CD4-positive, alpha-beta T cell treated with Interleukin-4 for 1 hour (primary cell): Measurements from ENCODE around the gene LPAR4.
"Not testable (repeated sequence)": the region's sequence is repeated elsewhere in the genome, so short reads cannot be mapped to it uniquely, and the experiment has no call there.

Source experiments
- DNase-seq, 2 donors: peaks; one replicate each; pipeline ENCODE4 v3.0.0-alpha.2; 2020 to 2022

The LPAR4 gene, protein sequence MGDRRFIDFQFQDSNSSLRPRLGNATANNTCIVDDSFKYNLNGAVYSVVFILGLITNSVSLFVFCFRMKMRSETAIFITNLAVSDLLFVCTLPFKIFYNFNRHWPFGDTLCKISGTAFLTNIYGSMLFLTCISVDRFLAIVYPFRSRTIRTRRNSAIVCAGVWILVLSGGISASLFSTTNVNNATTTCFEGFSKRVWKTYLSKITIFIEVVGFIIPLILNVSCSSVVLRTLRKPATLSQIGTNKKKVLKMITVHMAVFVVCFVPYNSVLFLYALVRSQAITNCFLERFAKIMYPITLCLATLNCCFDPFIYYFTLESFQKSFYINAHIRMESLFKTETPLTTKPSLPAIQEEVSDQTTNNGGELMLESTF

DNA sequence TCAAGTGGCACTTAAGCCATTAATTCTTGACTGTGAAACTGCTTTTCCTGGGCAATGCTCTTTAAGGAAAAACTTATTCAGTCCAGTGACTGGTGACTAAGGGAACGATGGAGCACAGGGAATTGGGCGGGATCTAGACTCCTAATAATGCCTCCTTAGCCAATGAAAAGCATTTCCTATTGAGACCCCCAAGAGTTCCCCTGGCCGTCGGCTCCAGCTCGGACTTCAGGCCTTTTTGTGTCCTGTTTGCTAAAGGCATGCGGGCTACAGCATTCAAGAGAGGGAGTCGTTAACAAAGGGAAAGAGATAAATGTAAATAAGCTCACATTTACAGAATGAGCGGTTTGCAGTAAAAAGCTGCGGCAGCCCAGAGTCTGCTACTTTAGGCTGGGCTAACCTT, at the start of gene LPAR4:
Gene LPAR4 (plus strand): TSS at position 232 of the 400 bp plus-strand sequence. CDS start 7,150 bp downstream, outside the sequence.
- no peak for DNase-seq

DNA sequence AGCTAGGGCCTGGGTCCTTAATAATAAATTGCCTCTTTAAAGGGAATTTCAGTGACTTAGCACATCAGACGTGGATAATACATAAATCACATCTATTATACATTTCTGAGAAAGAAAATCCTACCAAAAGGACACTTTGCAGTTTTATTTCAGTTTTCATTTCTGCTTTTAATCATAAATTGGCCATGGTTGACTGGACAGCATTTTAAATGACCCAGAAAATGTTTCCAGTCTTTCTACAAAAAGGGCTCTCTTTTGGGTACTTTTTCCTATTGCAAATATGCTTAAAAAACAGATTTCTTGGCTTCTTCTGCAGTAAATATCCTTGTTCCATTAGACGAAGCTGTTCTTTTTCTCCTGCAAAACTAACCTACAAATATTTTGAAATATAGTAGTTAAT, 41.4 kb upstream of the LPAR4 start:
- DNase-seq, result no peak

DNA sequence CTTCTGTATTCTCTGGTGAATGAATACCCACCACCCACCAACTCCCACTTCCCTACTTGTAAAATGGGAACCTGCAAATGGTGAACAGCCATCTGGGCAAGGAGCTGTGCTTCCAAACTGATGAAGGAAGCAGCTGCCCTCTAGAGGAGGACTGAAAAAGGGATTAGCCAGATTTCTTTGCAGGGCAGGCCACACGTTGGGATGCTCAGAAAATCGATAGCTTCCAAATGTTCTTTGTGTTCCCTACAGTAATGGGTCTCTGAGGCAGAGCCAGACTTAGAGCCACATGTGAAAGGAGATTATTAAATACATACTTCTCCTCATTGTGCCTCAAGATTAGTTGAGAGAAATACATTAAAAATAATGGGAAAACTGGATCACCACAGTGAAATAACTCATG, 39.3 kb upstream of the LPAR4 start:
- DNase-seq, result peak; percentile 0 to 11

DNA sequence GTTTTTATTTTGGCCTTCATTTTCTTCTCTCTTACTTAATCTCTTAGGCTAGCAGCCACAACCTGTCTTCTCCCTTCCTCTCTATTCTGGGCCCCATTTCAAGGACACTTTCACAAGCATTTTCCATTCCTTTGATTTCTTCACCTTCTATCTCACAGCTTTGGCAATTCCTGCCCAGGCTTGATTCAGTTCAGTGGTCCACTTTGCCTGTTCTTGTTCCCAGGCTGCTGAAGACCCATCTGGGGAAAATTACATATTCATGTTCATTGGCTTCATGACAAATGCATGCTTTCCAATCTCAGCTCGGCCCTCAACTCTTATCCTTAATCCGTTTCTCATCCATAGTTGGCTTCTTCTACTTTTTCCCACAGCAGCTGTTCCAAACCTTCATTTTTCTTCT, 38.7 kb upstream of the LPAR4 start:
- no peak for DNase-seq

DNA sequence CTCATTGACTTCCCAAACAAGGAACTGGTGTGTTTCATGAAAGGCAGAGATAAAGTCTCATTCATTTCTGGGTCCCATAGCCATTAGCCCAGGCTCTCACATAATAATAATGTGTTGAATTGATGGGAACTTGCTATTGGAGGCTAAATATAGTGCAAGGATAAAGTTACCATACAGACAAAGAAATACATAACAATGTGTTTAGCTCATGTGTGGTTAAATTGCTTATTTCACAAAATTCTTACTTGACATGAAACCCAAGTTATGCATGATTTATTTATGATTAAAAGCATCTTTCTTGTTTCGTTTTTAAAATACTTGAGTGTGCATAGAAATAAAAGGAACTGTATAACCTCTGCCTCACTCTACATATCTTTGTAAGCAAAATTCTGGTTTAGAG, 37.3 kb upstream of the LPAR4 start:
- DNase-seq, result no peak

DNA sequence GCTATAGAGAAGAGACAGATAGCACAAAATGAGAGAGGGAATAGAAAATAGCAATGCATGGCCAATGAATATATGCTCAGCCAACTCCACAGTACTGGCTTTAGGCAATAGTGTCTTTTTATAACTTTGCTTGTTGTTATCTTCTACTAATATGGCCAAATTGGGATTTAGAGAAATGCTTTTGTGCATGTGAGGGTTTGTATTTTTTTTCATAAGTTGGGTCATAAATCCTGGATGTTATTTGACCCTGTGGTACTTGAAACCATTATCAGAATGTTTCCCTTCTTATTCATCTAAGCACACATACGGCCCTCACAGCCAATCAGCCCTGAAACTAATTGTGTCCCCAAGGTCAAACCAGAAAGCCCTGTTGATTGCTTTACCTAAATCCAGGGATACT, 35.2 kb upstream of the LPAR4 start:
- no peak for DNase-seq

DNA sequence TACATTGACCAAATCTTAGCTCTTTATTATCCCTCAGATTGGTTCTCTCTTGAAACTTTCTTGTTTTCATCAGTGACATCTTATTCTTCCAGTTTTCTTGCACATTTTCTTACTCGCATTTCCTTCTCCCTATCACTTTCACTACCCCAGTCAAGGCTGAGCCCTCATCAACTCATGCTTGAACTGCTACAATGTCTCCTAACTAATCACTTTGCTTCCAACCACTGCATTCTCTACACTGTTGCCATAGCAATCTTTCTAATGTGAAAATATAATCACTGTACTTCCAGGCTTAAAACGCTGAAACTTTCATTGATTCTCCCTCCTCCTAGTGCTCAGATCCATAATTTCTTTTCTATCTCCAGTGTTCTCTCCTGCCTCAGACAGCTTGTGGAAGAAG, 22.2 kb upstream of the LPAR4 start:
- DNase-seq, result no peak

DNA sequence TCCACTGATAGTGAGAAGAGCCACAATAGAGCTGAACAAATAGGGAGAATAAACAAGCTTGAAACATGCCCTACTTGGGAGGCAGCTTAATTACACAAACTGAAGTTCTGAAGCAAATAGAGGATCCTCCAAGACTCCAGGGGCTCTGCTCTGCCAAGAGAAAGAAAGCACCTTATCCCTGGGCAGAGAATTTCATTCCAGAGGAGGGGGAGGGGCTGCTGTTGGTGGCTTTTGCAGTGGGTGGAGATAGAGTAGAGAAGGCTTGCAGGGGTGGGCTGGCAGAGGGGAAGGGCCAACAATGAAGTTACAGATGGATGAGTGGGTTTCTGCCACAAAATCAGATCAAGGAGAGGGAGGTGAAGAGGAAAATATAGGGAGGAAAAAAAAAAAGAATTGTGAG, 1.0 kb upstream of the LPAR4 start:
- DNase-seq, result no peak

DNA sequence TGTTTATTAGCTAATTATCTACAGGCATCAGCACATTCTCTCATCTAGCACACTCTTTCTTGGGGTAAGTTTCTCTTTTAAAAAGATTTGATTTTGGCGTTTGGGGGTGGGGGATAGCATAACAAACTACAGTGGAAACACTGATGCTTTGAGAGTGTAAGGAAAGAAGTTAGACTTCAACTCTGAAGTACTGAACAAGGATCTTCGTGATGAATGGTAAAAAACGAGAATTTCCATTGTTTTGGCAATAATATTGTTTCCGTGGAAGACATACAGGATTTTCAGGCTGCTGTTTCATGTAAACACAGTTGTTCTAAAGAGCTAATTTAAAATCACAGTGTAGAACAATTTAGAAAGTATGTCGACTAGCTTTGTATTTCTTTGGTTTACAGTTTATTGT, 451 bp downstream of the LPAR4 start:
- no peak for DNase-seq

DNA sequence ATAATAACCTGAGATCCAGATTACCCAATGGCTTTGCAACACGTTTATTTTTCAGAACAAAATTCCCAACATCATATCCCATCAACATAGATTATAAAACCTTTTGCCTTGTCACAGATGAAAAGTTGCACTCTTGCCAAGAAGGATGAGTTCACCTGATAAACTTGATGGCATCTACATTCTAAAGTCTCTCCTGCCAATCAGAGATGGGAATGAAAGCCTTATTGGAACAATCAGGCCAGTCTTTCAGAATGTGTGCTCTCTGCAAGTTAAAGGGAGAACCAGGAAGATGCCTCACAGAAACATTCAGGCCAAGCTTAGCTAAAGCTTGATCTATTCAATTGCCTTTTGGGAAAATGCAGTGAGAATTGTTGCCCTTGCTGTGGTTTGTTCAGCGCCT, 1.3 kb downstream of the LPAR4 start:
- DNase-seq, result no peak

DNA sequence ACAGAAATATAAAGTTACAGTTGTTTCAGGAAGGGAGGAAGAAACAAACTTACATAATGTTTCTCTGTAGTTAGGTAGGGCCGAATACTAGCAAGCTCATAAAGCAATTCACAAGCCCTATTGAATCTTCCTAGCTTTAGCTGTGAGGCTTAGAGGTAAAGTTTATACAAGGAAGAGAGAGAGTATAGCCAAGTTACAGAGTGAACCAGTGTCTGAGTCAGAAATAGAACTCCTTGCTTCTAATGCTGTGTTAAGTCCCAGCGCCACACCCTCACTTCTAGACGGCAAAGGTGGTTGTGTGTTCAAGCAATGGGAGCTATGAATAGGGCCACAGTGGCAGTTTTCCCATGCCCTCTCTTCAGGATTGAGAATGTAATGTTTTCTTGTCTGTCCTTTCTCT, 6.1 kb downstream of the LPAR4 start:
- DNase-seq, result no peak

DNA sequence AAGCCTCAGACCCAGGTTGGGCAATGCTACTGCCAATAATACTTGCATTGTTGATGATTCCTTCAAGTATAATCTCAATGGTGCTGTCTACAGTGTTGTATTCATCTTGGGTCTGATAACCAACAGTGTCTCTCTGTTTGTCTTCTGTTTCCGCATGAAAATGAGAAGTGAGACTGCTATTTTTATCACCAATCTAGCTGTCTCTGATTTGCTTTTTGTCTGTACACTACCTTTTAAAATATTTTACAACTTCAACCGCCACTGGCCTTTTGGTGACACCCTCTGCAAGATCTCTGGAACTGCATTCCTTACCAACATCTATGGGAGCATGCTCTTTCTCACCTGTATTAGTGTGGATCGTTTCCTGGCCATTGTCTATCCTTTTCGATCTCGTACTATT, 7.4 kb downstream of the LPAR4 start:
- DNase-seq, result no peak

DNA sequence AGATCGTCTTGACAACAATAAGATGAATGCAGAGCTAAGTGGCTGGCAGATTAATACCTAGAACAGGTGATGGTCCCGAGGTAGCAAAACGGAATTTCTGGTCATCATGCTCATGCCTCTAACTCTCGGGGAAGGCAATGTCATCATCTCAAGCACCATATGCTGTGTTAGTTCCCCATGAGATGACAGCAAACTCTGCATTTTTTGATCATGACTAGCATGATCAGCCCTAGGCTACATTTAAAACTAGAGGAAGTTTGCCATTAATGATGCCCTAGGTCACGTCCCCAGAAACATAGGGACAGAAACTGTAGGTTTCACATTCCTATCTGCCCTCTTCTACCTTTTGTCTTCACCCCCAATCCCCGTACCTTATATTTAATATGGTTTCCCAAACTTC, 11.6 kb downstream of the LPAR4 start:
- no peak for DNase-seq

DNA sequence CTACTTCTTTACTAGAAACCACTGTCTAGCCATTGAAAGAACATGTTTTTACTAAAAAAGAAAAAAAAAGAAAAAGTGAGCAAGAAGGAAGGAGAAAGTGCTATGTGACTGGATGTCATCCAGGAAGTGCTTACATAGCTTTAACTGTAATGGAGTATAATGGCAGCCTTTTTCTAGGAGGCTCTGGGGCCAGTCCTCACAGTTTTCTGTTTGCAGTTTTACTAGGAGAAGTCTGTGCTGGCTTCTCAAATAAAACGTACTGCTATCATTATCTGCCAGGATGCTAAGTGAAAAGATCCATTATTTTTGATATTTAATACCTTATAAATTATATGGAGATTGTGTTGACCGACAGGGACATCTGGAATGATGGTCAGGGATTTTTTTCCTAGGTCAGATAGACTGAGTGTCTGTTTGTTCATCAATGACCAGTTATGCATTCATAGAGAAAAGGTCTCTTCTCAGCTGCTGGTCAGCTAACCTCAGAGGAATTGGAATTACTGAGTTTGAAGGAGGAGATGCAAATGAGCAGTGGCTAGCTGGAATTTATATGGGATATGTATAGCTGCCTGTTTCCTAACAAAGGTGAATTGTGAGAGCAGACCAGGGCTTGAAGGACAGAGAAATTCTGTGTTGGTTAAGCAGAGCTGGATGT, 21.7 kb downstream of the LPAR4 start:
- no peak for DNase-seq

DNA sequence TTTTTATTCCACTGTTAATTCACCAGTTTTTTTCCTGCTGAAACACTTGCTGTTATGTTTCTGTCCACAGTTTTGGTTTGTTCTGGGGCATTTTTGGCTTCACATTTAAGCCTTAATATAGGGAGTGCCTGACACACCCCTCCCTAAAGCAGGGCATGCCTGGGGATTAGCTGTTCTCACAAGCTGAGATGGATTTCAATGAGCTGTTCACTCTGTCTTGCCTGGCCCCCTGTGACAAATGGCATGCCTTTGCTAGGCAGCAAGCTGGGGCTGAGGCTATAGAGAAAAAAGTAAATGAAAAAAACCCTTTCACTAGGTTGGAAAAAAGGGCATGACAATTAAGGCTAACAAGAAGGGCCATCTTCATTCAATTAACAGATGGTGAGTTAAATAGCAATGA, 22.4 kb downstream of the LPAR4 start:
- DNase-seq, result no peak

DNA sequence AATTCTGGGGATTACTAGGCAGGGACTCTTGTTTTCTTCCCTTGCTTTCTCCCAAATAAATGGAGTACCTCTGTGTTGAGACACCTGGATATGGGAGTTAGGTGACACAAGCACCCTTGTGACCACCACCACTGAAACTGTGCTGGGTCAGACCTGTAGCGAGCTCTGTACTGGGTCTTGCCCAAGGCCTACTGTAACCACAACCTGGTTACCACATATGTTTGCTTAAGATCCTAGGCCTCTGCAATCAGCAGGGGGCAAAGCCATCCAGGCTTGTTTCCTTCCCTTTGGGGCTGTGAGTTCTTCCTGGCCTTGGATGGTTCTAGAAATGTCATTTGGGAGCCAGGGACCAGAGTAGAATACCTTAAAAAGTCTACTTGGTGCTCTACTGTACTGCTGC, 49.4 kb downstream of the LPAR4 start:
- no peak for DNase-seq

DNA sequence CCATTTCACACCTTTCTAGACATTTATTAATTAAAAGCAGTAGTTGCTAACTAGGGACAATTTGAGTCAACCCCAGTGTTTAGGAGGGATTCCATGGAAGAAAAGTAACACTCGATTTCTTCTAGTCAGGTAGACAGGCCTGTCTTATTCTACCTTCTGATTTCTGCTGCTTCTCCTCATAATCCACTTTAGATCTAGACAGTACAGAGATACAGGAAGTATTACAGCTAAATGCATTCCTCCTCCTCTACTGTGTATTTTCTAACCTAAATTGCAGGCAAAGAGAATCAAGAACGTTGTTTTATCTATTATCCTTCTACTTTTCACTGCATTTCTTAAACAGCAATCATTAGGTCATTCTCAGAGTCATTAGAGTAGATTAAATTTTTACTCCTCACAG, 52.6 kb downstream of the LPAR4 start:
- no peak for DNase-seq

DNA sequence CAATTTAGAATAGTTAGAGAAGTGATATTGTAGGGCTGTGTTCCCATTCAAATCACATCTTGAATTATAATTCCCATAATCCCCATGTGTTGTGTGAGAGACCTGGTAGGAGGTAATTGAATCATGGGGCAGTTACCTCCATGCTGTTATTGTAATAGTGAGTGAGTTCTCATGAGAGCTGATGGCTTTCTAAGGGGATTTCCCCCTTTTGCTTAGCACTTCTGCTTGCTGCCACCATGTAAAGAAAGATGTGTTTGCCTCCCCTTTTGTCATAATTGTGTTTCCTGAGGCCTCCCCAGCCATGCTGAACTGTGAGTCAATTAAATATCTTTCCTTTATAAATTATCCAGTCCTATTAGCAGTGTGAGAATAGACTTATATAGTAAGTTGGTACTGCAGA, 53.2 kb downstream of the LPAR4 start:
- DNase-seq, result no peak

DNA sequence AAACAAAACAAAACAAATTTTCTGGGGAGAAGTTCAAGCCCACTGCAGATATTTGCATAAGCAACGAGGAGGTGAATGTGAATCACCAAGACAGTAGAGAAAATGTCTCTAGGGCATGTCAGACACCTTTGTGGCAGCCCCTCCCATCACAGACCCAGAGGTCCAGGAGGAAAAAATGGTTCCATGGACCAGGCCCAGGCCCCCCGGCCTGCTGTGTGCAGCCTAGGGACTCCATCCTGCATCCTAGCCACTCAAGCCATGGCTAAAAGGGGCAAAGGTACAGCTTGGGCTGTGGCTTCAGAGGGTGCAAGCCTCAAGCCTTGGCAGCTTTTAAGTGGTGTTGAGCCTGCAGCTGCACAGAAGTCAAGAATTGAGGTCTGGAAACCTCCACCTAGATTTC, 54.0 kb downstream of the LPAR4 start:
- DNase-seq, result no peak

DNA sequence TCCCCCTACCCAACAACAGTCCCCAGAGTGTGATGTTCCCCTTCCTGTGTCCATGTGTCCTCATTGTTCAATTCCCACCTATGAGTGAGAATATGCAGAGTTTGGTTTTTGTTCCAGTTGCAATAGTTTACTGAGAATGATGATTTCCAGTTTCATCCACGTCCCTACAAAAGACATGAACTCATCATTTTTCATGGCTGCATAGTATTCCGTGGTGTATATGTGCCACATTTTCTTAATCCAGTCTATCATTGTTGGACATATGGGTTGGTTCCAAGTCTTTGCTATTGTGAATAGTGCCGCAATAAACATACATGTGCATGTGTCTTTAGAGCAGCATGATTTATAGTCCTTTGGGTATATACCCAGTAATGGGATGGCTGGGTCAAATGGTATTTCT, 55.0 kb downstream of the LPAR4 start:
- not testable (repeated sequence) for DNase-seq
